Small intestine (tissue), 7 donors: ENCODE measurements around the gene CSRNP2. TPM values are rescaled to one million over a fixed set of nuclear protein-coding genes. Genes with fewer than 3 reads are reported as not detected.

Experiments used
- DNase-seq, 2 donors: peaks; one replicate each; pipeline versions ENCODE4 v3.0.0 to v3.0.0-alpha.2; 2013
- FAIRE-seq: peaks from 2 replicates; lab custom pipeline; 2012; peaks lifted over from hg19 to GRCh38; lab: Jason Lieb, UNC
- H3K27ac ChIP-seq, 3 donors: one replicate each; pipeline ENCODE4 v1.5.1; 2013; ENCODE audit warnings: low read length in 2 of 3, mild to moderate bottlenecking in 2 of 3, control low read depth in 1 of 3, inconsistent platforms in 1 of 3, low read depth in 1 of 3, moderate library complexity in 1 of 3
- H3K27me3 ChIP-seq, 3 donors: one replicate each; pipeline ENCODE4 v1.6.1; 2013; ENCODE audit warnings: low read length in 3 of 3, inconsistent platforms in 1 of 3; ENCODE audit not compliant: control insufficient read depth in 3 of 3, insufficient read depth in 3 of 3
- H3K36me3 ChIP-seq, 3 donors: one replicate each; pipeline ENCODE4 v1.6.1; 2013; ENCODE audit warnings: low read length in 3 of 3, inconsistent platforms in 1 of 3, low read depth in 1 of 3, mild to moderate bottlenecking in 1 of 3, moderate library complexity in 1 of 3; ENCODE audit not compliant: control insufficient read depth in 3 of 3, insufficient read depth in 2 of 3
- H3K4me1 ChIP-seq, 3 donors: one replicate each; pipeline ENCODE4 v1.6.1; 2013; ENCODE audit warnings: low read length in 2 of 3, inconsistent platforms in 1 of 3, low read depth in 1 of 3, mild to moderate bottlenecking in 1 of 3, moderate library complexity in 1 of 3; ENCODE audit not compliant: control insufficient read depth in 3 of 3, insufficient read depth in 2 of 3
- H3K4me3 ChIP-seq, 3 donors: one replicate each; pipeline ENCODE4 v1.5.1; 2013; ENCODE audit warnings: low read length in 3 of 3, control low read depth in 1 of 3, inconsistent platforms in 1 of 3, low read depth in 1 of 3, mild to moderate bottlenecking in 1 of 3, moderate library complexity in 1 of 3
- H3K9me3 ChIP-seq, 2 donors: one replicate each; pipeline ENCODE4 v1.6.1; 2013; ENCODE audit warnings: low read depth in 1 of 2, low read length in 1 of 2; ENCODE audit not compliant: control insufficient read depth in 2 of 2, insufficient read depth in 1 of 2
- WGBS, 3 donors: extraction: QIAGEN DNeasy Blood & Tissue Kit; methylation state at CpG; one replicate each; pipeline ENCODE4 v1.1.7; 2013; 5-methylcytosine and 5-hydroxymethylcytosine counted together
- polyA plus RNA-seq, 4 donors: library from polyadenylated mRNA; stranded (reverse) in 3 of 4; unstranded in 1 of 4; fragments of 200-250 nt in 3 of 4; fragments of 120-200 nt in 1 of 4; gene quantifications; one replicate each; pipeline versions ENCODE4 v1.2.1 to v1.2.3, GENCODE V29; 2013
- donor health status: healthy with polysubstance abuse.
- donor health status: control.
- donor health status: control.
- donor health status: Bipolar disorder and iron deficiency.
- donor health status: healthy.

Gene CSRNP2
- polyA plus RNA-seq, 4 donors: 3.8 to 14.5 (median 8.1) TPM

GRCh38 chr12:51011955-51012354, 71.4 kb downstream of the CSRNP2 start:
- H3K4me1 ChIP-seq: peaks cover 0 to 14% (median 6%) of the 10 kb centered on the region in 3 donors
- H3K27ac ChIP-seq: no peak overlapping the region
- H3K36me3 ChIP-seq: peaks cover 0 to 27% (median 0%) of the 10 kb centered on the region in 3 donors
- H3K4me3 ChIP-seq: no peak overlapping the region
- no peak for FAIRE-seq
- WGBS, 3 donors: 75 to 81% (median 76%) methylated on average over 4 of the region's 4 CpGs
- no peaks in the 10 kb centered on the region for H3K9me3 ChIP-seq
- no peak for DNase-seq
- no peaks in the 10 kb centered on the region for H3K27me3 ChIP-seq

Other genes starting within 250 kb of the CSRNP2 start
- under 1 TPM in 1 of 4 donors, not detected in 3; 0.03 TPM for gene TMPRSS12, start 240.7 kb downstream of the CSRNP2 start, polyA plus RNA-seq
- gene HIGD1C, start 131.1 kb downstream of the CSRNP2 start, polyA plus RNA-seq: not detected
- gene SLC11A2, start 57.2 kb downstream of the CSRNP2 start, polyA plus RNA-seq: 10 to 100 TPM in 3 of 4 donors, 1 to 10 TPM in 1; 8.9 to 84.1 (median 16.8) TPM
- 100 to 1,000 TPM in 1 of 4 donors, 10 to 100 TPM in 3; 74.7 to 173 (median 85.6) TPM for gene LETMD1, start 35.3 kb downstream of the CSRNP2 start, polyA plus RNA-seq
- 10 to 100 TPM in 2 of 4 donors, 1 to 10 TPM in 2; 8.6 to 31.1 (median 13.6) TPM for gene TFCP2, start 89.5 kb upstream of the CSRNP2 start, polyA plus RNA-seq
- gene POU6F1, start 134.5 kb upstream of the CSRNP2 start, polyA plus RNA-seq: 1 to 10 TPM in 3 of 4 donors, under 1 TPM in 1; 0.22 to 6.1 (median 3.5) TPM
- gene DAZAP2, start 155.2 kb upstream of the CSRNP2 start, polyA plus RNA-seq: 100 to 1,000 TPM; 325 to 498 (median 480) TPM
- gene SMAGP, start 186.8 kb upstream of the CSRNP2 start, polyA plus RNA-seq: 10 to 100 TPM; 22.2 to 48.7 (median 31.2) TPM
- 1 to 10 TPM; 1.6 to 6.1 (median 4.0) TPM for gene BIN2, start 240.6 kb upstream of the CSRNP2 start, polyA plus RNA-seq